ENCODE measurements around the gene TAF11L14.

The TAF11L14 gene

GRCh38 chr5:17679597-17680203 is 45.4 kb downstream of the TAF11L14 start:
- no peak for DNase-seq (ENCODE audit: low spot score)

DNA sequence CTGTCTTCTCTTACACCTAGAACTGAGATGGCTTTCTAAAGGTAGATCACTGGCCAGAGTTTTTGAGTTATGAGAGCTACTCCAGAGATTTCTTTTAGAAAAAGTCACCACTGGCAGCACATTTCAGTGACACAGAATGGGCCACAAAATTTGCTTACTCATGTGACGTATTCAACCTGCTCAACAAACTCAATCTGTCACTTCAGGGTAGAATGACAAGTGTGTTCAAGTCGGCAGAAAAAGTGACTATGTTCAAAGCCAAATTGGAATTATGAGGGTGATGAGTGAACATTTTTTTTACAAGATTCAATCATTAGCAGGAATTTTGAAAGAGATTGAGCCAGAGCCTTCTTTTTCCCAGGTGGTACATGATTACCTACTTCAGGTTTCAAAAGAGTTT is 46.5 kb downstream of the TAF11L14 start:
- no peak for DNase-seq (ENCODE audit: low spot score)

All from ecto neural progenitor cell (in vitro differentiated cells).